ENCODE data around the gene MATN1.
"Not testable (repeated sequence)": the region's sequence is repeated elsewhere in the genome, so short reads cannot be mapped to it uniquely, and the experiment has no call there.

The MATN1 gene, protein sequence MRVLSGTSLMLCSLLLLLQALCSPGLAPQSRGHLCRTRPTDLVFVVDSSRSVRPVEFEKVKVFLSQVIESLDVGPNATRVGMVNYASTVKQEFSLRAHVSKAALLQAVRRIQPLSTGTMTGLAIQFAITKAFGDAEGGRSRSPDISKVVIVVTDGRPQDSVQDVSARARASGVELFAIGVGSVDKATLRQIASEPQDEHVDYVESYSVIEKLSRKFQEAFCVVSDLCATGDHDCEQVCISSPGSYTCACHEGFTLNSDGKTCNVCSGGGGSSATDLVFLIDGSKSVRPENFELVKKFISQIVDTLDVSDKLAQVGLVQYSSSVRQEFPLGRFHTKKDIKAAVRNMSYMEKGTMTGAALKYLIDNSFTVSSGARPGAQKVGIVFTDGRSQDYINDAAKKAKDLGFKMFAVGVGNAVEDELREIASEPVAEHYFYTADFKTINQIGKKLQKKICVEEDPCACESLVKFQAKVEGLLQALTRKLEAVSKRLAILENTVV
- 1.6 to 5.1 (median 3.9) reads per million in 3 donors for total RNA-seq

GRCh38 chr1:30723331-30723755 is at the start of gene MATN1:
MATN1 (minus strand) TSS chr1:30723585; CDS start chr1:30723551, 34 bp downstream.
- H3K4me1 ChIP-seq (ENCODE audit: control insufficient read depth, insufficient read depth, low read length, poor library complexity, severe bottlenecking): peaks cover 10% of the 10 kb centered on the region
- H3K4me3 ChIP-seq (ENCODE audit: insufficient read depth, low read depth, low read length, poor library complexity, severe bottlenecking): no peak within 1 kb of the TSS
- no peaks in the 10 kb centered on the region for H3K27me3 ChIP-seq (replicated peaks; ENCODE audit: control insufficient read depth, insufficient read depth, low read length, poor library complexity, severe bottlenecking)
- no peak within 1 kb of the TSS for H3K27ac ChIP-seq (ENCODE audit: insufficient read depth, low read length, poor library complexity, severe bottlenecking)
- peaks cover 18% of the 10 kb centered on the region for H3K36me3 ChIP-seq (ENCODE audit: control insufficient read depth, insufficient read depth, low read length)
- H3K9me3 ChIP-seq (ENCODE audit: control insufficient read depth, low read length): no peaks in the 10 kb centered on the region
- DNase-seq: no peak

GRCh38 chr1:30771005-30771404 is 47.6 kb upstream of the MATN1 start:
- H3K36me3 ChIP-seq (ENCODE audit: control insufficient read depth, insufficient read depth, low read length): no peaks in the 10 kb centered on the region
- H3K27ac ChIP-seq (ENCODE audit: insufficient read depth, low read length, poor library complexity, severe bottlenecking): no peak overlapping the region
- no peak overlapping the region for H3K4me3 ChIP-seq (ENCODE audit: insufficient read depth, low read depth, low read length, poor library complexity, severe bottlenecking)
- DNase-seq: no peak
- no peaks in the 10 kb centered on the region for H3K9me3 ChIP-seq (ENCODE audit: control insufficient read depth, low read length)
- H3K4me1 ChIP-seq (ENCODE audit: control insufficient read depth, insufficient read depth, low read length, poor library complexity, severe bottlenecking): peaks cover 3% of the 10 kb centered on the region
- no peaks in the 10 kb centered on the region for H3K27me3 ChIP-seq (replicated peaks; ENCODE audit: control insufficient read depth, insufficient read depth, low read length, poor library complexity, severe bottlenecking)

GRCh38 chr1:30770150-30770549 is 46.8 kb upstream of the MATN1 start:
- H3K27ac ChIP-seq (ENCODE audit: insufficient read depth, low read length, poor library complexity, severe bottlenecking): no peak overlapping the region
- H3K4me3 ChIP-seq (ENCODE audit: insufficient read depth, low read depth, low read length, poor library complexity, severe bottlenecking): no peak overlapping the region
- H3K9me3 ChIP-seq (ENCODE audit: control insufficient read depth, low read length): no peaks in the 10 kb centered on the region
- H3K4me1 ChIP-seq (ENCODE audit: control insufficient read depth, insufficient read depth, low read length, poor library complexity, severe bottlenecking): peaks cover 6% of the 10 kb centered on the region
- no peak for DNase-seq
- H3K36me3 ChIP-seq (ENCODE audit: control insufficient read depth, insufficient read depth, low read length): no peaks in the 10 kb centered on the region
- no peaks in the 10 kb centered on the region for H3K27me3 ChIP-seq (replicated peaks; ENCODE audit: control insufficient read depth, insufficient read depth, low read length, poor library complexity, severe bottlenecking)

GRCh38 chr1:30768830-30769718 is 45.7 kb upstream of the MATN1 start:
- no peaks in the 10 kb centered on the region for H3K36me3 ChIP-seq (ENCODE audit: control insufficient read depth, insufficient read depth, low read length)
- H3K27ac ChIP-seq (ENCODE audit: insufficient read depth, low read length, poor library complexity, severe bottlenecking): no peak overlapping the region
- H3K4me1 ChIP-seq (ENCODE audit: control insufficient read depth, insufficient read depth, low read length, poor library complexity, severe bottlenecking): peaks cover 6% of the 10 kb centered on the region
- H3K27me3 ChIP-seq (replicated peaks; ENCODE audit: control insufficient read depth, insufficient read depth, low read length, poor library complexity, severe bottlenecking): no peaks in the 10 kb centered on the region
- DNase-seq: no peak
- no peak overlapping the region for H3K4me3 ChIP-seq (ENCODE audit: insufficient read depth, low read depth, low read length, poor library complexity, severe bottlenecking)
- H3K9me3 ChIP-seq (ENCODE audit: control insufficient read depth, low read length): no peaks in the 10 kb centered on the region

GRCh38 chr1:30768159-30768829 is 44.9 kb upstream of the MATN1 start:
- no peak for DNase-seq
- Histone ChIP-seq H3K27ac (ENCODE audit: insufficient read depth, low read length, poor library complexity, severe bottlenecking) (no peak overlapping the region), H3K9me3 (ENCODE audit: control insufficient read depth, low read length) (no peaks in the 10 kb centered on the region), H3K4me3 (ENCODE audit: insufficient read depth, low read depth, low read length, poor library complexity, severe bottlenecking) (no peak overlapping the region), H3K36me3 (ENCODE audit: control insufficient read depth, insufficient read depth, low read length) (no peaks in the 10 kb centered on the region), H3K27me3 (replicated peaks; ENCODE audit: control insufficient read depth, insufficient read depth, low read length, poor library complexity, severe bottlenecking) (no peaks in the 10 kb centered on the region), H3K4me1 (ENCODE audit: control insufficient read depth, insufficient read depth, low read length, poor library complexity, severe bottlenecking) (peaks cover 6% of the 10 kb centered on the region)

GRCh38 chr1:30766948-30767347 is 43.6 kb upstream of the MATN1 start:
- H3K4me1 ChIP-seq (ENCODE audit: control insufficient read depth, insufficient read depth, low read length, poor library complexity, severe bottlenecking): peaks cover 17% of the 10 kb centered on the region
- H3K4me3 ChIP-seq (ENCODE audit: insufficient read depth, low read depth, low read length, poor library complexity, severe bottlenecking); H3K27me3 ChIP-seq (replicated peaks; ENCODE audit: control insufficient read depth, insufficient read depth, low read length, poor library complexity, severe bottlenecking); H3K9me3 ChIP-seq (ENCODE audit: control insufficient read depth, low read length); H3K27ac ChIP-seq (ENCODE audit: insufficient read depth, low read length, poor library complexity, severe bottlenecking); DNase-seq; H3K36me3 ChIP-seq (ENCODE audit: control insufficient read depth, insufficient read depth, low read length): not testable (repeated sequence)

- no peaks in the 10 kb centered on the region for H3K27me3 ChIP-seq (replicated peaks; ENCODE audit: control insufficient read depth, insufficient read depth, low read length, poor library complexity, severe bottlenecking)
- DNase-seq: no peak
- no peaks in the 10 kb centered on the region for H3K36me3 ChIP-seq (ENCODE audit: control insufficient read depth, insufficient read depth, low read length)
- no peak overlapping the region for H3K27ac ChIP-seq (ENCODE audit: insufficient read depth, low read length, poor library complexity, severe bottlenecking)
- H3K4me3 ChIP-seq (ENCODE audit: insufficient read depth, low read depth, low read length, poor library complexity, severe bottlenecking): no peak overlapping the region
- H3K9me3 ChIP-seq (ENCODE audit: control insufficient read depth, low read length): no peaks in the 10 kb centered on the region
- H3K4me1 ChIP-seq (ENCODE audit: control insufficient read depth, insufficient read depth, low read length, poor library complexity, severe bottlenecking): peaks cover 28% of the 10 kb centered on the region
These were observed 42.4 kb upstream of the MATN1 start for GRCh38 chr1:30765556-30766434.

- no peak for DNase-seq
- Histone ChIP-seq H3K4me3 (ENCODE audit: insufficient read depth, low read depth, low read length, poor library complexity, severe bottlenecking) (no peak overlapping the region), H3K9me3 (ENCODE audit: control insufficient read depth, low read length) (no peaks in the 10 kb centered on the region), H3K4me1 (ENCODE audit: control insufficient read depth, insufficient read depth, low read length, poor library complexity, severe bottlenecking) (peaks cover 36% of the 10 kb centered on the region), H3K36me3 (ENCODE audit: control insufficient read depth, insufficient read depth, low read length) (no peaks in the 10 kb centered on the region), H3K27ac (ENCODE audit: insufficient read depth, low read length, poor library complexity, severe bottlenecking) (no peak overlapping the region), H3K27me3 (replicated peaks; ENCODE audit: control insufficient read depth, insufficient read depth, low read length, poor library complexity, severe bottlenecking) (no peaks in the 10 kb centered on the region)
These were observed 41.7 kb upstream of the MATN1 start for GRCh38 chr1:30764939-30765555.

DNA sequence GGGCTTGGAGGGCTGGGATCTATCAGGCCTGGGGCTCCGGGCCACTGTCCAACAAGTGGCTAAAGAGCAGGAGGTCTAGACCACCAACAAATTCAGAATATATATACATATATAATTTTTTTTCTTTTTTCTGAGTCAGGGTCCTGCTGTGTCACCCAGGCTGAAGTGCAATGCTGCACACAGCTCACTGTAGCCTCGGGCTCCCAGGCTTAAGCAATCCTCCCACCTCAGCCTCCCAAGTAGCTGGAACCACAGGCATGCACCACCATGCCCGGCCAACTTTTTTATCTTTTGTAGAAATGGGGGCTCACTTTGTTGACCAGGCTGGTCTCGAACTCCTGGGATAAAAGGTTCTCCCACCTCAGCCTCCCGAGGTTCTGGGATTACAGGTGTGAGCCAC is 41.0 kb upstream of the MATN1 start:
- Histone ChIP-seq H3K36me3 (ENCODE audit: control insufficient read depth, insufficient read depth, low read length) (no peaks in the 10 kb centered on the region), H3K9me3 (ENCODE audit: control insufficient read depth, low read length) (no peaks in the 10 kb centered on the region), H3K27ac (ENCODE audit: insufficient read depth, low read length, poor library complexity, severe bottlenecking) (no peak overlapping the region), H3K4me3 (ENCODE audit: insufficient read depth, low read depth, low read length, poor library complexity, severe bottlenecking) (no peak overlapping the region), H3K4me1 (ENCODE audit: control insufficient read depth, insufficient read depth, low read length, poor library complexity, severe bottlenecking) (peaks cover 42% of the 10 kb centered on the region), H3K27me3 (replicated peaks; ENCODE audit: control insufficient read depth, insufficient read depth, low read length, poor library complexity, severe bottlenecking) (no peaks in the 10 kb centered on the region)
- no peak for DNase-seq
